GM19240 (cell line): Measurements from ENCODE around the gene DNAH2.
"Not testable (repeated sequence)": the region's sequence is repeated elsewhere in the genome, so short reads cannot be mapped to it uniquely, and the experiment has no call there.

Experiments
- DNase-seq: peaks from one replicate; pipeline ENCODE4 v3.0.0; 2011; ENCODE audit warnings: low spot score; ENCODE audit not compliant: insufficient read length

Gene DNAH2

DNA sequence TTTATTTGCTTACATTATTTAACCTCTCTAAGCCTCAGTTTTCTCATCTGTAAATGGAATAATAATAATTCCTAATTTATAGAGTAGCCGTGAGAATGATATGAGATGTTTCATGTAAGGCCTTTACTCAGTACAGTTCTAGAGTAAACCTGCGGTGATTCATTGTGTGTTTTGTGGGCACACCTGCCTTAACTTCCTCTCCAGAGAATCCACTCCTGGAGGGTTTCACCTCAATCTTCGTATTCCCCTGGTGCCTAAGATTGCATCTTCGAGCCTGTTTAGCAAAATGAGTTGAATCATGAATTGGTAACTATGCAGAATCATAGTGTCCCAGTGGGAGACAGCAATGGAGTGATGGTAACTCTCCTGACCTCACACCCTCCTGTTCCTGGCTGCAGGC is 52.3 kb downstream of the DNAH2 start:
- DNase-seq: no peak

DNA sequence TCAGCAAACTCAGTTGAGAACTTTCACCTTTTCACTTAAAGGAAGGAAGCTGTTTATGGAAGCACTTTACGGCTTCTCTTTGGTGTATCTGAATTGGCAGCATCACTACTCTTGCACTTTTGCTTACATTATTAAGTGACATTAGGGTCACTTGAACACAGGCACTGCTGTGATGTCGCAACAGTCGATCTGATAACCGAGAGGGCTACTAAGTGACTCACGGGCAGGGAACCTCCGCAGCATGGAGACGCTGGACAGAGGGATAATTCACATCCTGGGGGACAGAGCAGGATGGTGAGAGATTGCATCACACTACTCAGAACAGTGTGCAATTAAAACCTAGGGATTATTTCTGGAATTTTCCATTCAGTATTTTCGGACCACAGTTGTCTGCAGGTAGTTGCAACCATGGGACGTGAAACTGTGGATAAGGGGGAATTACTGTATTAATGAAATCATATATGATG is 56.5 kb downstream of the DNAH2 start:
- no peak for DNase-seq

DNA sequence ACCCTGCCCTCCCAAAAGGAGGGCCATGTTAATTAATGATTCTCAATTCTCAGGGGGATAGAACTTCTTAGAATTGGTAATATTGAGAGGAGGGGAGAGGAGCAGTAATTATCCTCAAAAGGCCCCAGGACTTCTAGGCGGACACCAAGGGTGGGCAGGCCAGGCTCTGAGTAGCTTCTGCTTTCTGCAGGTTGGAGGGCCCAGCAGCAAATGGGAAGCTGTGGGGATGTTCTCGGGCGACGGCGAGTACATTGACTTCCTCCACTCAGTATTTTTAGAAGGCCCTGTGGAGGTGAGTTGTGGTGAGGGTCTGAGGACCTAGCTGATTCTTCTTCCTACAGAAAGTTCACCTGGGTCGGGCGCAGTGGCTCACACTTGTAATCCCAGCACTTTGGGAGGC is 57.5 kb downstream of the DNAH2 start:
- DNase-seq: no peak

DNA sequence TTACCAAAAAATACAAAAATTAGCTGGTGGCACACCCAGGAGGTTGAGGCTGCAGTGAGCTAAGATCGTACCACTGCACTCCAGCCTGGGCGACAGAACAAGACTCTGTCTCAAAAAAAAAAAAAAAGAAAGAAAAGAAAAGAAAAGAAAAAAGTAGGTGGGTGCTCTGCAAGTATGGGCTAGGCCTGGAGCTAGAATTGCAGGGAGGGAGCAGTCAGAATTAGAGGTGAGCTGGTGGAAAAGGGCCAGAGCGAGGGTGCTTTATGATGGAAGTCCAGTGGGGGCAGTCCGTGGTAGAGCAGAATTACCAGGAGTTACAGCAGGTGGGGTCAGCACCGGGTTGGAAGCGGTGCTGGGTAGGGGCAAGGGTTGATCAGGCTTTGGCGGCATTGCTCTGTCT is 59.5 kb downstream of the DNAH2 start:
- DNase-seq: no peak

DNA sequence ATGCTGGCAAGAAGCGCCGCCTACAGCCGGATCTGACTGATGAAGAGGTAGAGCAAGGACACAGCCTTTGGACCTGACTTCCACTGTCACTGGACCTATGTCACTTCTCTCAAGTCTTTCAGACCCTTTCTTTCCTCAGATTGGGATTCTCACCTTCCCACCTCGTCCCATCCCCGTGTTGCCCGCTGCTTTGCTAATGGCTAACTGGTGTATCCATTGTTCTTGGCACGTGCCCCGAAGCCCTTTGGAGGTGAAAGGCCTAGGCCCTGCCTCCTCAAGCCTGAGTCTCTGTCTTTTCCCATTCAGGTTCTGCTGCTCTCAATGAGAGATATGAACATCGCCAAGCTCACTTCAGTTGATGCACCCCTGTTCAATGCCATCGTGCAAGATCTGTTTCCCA is 63.2 kb downstream of the DNAH2 start:
- no peak for DNase-seq

DNA sequence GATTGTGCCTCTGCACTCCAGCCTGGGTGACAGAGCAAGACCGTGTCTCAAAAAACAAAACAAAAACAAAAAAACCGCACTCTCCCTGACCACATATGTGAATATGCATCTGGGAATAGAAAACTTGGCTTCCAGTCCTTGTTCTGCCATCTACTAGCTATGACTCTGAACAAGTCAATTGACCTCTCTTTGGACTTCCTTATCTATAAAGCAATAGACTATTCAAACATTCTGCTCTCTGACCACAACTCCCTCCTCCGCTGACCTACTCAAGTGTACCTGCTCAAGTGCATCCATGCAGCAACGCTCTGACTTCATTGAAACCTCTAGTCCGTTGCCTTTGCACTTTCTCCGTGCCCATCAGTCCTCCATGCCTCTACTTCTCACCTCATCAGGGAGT is 63.9 kb downstream of the DNAH2 start:
- peak; percentile 23 for DNase-seq

DNA sequence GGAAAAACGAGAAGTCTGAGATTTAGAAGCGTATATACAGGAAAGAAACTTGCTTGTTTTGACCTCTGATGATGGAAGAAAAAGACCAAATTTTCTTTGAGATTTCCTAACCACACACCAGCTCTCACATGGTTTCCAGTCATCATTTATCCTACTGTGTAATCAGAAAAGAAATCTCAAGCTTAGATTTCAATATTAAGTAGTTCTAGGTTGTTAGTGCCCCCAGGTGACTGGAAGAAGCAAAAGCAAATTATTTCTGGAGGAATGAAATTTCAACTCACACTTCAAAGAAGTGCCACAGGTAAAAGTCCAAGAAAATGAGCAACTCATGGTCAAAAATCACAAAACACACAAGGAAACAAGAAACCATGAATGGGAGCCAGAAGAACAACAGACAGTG is 64.7 kb downstream of the DNAH2 start:
- no peak for DNase-seq

DNA sequence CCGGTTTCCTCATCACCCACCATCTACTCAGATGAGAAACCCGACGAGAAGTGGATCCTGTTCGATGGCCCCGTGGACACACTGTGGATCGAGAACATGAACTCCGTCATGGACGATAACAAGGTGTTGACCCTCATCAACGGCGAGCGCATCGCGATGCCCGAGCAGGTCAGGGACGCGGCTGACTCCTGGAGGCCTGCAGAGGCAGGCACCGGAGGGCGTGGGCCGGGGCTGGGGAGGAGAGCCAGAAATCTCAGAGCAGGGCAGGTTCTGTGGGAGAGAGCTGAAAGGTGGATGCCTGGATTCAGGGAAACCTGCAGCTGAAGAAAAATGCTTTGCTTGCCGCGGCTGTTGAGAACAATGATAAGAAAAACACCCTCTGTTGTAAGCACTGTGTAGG is 69.3 kb downstream of the DNAH2 start:
- DNase-seq: no peak

DNA sequence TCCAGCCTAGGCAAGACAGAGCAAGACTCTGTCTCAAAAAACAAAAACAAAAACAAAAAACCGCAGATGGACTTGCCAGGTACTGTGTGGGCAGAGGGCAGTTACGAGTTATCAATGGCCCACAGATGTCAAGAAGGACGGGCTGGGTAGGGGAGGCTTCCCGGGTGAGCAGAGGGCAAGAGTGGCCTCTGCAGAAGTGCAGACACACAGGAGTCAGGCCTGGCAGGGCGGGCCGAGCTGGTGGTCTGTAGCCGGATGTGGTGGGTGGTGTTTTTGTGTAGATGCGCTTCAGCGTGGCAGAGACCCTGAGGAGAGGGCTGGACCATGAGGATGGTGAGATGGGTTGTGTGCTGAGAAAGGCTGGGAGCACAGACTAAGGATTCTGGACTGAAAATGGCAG is 71.6 kb downstream of the DNAH2 start:
- no peak for DNase-seq

DNA sequence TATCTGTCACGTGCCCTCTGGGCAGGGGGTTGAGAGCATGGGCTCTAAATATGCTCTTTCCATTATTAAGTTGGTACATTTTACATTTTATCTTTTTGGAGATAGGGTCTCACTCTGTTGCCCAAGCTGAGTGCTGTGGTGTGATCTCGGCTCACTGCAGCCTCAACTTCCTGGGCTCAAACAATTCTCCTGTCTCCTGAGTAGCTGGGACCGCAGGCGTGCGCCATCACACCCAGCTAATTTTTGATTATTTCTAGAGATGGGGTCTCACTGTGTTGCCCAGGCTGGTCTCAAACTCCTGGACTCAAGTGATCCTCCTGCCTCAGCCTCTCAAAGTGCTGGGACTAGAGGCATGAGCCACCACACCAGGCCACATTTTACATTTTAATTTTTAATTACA is 72.6 kb downstream of the DNAH2 start:
- no peak for DNase-seq

DNA sequence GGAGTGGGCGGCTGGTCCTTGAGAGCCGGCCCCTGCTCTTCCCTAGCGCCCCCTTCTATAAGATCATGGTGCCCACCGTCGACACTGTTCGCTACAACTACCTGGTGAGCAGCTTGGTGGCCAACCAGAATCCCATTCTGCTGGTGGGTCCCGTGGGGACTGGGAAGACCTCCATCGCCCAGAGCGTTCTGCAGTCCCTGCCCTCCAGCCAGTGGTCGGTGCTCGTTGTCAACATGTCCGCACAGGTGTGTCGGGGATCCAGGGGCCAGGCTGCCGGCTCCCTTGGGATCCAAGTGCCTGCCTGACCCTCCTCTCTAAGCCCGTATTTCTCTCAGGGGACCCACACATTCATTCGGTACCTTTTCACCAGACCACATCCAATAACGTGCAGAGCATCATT is 75.1 kb downstream of the DNAH2 start:
- no peak for DNase-seq

DNA sequence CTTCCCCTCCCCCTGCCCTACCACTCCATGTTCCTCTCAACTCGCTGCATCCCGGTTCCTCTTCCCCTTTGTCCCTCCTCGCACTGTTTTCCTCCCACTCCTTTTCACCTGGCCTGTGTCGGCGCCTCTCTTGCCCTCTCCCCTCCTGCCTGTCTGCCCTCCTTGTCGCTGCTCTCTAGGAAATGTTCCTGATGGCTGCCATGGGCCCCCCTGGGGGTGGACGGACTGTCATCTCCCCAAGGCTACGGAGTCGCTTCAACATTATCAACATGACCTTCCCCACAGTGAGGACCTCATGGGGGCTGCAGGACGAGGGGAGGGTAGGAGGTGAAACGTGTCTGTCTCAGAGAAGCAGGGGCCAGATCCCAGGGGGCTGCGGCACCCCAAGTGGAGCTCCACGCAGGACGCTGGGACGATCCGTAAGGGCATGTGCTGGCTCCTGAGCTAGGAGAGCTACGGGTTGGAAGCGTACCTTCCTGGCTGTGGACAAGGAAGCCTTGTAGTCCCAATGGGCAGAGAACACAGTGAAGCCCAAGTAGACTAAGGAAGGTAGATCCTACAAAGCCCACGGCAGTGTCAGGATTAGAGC is 76.6 kb downstream of the DNAH2 start:
- no peak for DNase-seq

DNA sequence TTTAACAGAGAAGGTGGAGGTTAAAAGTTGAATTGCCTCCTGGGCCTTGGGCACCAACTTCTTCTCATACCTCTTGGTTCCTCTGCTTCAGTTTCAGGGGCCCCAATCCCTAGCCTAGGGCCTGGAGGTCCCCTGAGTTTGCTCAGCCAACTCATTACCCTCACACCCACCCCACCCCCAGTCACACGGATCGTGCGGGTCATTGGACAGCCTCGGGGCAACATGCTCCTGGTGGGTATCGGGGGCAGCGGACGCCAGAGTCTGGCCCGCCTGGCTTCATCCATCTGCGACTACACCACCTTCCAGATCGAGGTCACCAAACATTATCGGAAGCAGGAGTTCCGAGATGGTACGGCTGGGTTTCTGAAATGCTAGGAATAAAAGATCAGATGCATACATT is 80.4 kb downstream of the DNAH2 start:
- no peak for DNase-seq

DNA sequence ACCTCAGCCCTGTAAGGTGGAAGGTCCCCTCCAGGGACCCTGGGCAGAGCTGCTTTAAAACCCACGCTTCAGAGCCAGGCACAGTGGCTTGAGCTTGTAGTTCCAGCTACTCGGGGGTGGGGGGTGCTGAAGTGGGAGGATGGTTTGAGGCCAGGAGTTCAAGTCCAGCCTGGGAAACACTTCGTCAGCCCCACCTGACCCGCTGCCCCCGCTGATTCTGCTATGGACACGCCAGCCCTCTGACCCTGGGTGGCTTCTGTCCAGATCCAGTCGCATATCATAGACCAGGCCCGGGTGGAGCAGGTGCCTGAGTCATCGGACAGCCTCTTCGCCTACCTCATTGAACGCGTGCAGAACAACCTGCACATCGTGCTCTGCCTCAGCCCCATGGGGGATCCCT is 81.3 kb downstream of the DNAH2 start:
- DNase-seq: no peak

DNA sequence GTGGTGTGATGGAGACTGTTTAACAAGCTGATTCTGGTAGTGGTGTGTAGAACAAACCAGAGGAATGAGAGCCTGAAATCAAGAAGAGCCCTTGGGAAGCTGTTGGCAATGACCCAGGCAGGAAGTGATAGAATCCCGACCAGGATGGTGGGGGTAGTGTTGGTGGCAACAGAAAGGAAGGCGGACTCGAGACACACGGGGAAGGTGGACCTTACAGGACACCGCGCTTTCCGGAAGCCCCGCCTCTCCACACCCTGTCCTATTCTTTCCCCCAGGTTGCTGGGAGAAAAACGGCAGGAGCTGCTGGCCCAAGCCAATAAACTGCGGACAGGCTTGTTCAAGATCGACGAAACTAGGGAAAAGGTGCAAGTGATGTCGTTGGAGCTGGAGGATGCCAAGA is 86.4 kb downstream of the DNAH2 start:
- DNase-seq: no peak

DNA sequence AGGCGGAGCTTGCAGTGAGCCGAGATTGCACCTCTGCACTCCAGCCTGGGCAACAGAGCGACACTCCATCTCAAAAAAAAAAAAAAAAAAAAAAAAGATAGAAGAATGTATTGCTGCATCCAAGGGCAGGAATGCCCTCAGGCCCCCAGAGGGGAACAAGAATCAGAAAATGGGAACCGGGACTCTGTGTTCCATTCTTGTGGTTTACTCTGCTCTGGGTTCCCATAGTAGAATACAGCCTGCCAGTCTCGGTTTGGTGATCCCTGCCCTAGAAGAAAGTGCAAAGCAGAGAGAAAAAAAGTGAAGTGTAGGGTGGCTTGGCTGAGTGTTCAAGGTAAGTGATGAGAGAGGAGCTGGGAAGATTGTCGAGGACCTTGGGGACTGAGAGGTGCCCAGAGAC is 89.0 kb downstream of the DNAH2 start:
- no peak for DNase-seq

DNA sequence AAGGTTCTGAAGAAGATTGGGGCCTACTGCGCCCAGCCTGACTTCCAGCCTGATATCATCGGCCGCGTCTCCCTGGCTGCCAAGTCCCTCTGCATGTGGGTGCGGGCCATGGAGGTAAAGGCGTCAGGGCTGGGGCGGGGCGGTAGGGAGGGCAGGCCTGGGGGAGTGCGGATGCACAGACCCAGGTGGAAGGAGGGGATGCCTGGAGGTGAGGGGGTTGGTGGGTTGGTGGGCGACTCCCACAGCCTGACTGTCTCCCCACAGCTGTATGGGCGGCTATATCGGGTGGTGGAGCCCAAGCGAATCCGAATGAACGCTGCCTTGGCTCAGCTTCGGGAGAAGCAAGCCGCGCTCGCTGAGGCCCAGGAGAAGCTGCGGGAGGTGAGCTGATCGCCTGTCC is 89.7 kb downstream of the DNAH2 start:
- DNase-seq: no peak

DNA sequence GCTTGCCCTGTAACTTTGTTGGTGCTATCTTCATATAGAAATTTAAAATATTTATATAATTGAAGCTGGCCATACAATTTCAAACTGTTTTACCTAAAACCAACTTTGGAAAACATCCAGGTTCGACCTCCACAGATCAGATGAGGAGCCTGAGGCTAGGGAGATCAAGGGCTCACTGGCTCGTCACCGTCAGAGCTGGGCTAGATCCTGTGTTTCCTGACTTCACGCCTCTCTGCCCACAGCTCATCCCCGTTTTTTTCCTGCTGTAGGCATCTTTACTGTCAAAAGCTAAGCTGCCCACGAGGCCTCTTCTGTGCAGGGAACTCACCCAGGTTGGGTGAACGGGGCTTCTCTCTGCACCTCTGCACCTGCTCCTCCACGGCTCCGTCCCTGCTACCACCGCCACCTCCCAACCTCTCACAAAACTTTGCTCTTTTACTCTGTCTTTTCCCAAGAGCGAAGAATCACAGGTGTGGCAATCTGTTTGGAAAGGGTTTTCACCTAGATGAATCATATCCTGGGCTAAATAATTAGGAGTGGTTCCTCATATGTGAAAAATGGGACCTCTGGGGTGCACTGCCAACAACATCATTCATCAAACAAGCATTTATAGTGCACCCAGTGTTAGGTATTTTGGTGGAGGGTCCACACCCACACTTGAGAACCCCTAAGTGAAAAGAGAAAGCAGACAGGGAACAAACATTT is 91.7 kb downstream of the DNAH2 start:
- DNase-seq: no peak

DNA sequence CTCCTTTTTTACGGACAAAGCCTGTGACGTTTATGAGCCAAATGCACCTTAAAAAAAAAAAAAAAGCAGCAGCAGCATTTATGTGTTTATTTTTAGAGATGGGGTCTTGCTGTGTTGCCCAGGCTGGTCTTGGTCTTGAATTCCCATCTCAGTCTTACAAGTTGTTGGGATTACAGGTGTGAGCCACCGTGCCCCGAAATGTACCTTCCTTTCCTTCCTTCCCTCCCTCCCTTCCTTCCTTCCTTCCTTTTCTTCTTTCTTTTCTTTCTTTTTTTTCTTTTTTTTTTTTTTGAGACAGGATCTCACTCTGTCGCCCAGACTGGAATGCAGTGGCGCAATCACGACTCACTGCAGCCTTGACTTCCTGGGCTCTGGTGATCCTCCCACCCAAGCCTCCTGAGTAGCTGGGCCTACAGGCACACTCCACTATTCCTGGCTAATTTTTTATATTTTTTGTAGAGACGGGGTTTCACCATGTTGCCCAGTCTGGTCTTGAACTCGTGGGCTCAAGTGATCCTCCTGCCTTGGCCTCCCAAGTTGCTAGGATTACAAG is 92.3 kb downstream of the DNAH2 start:
- DNase-seq: not testable (repeated sequence)

DNA sequence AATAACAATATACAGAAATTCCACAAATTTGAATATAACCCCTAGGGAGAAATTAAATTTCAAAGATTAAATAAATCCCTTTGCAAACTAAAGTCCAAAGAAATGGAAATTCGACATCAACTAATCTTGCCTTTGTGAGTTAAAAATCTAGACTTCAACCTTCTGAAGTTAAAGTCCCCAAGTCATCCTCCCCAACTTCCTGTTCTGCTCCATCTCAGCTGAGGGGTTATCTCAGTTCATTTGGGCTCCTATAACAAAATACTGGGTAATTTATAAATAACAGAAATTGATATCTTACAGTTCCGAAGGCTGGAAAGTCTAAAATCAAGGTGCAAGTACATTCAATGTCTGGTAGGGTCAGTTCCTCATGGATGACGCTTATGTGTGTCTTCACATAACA is 93.7 kb downstream of the DNAH2 start:
- no peak for DNase-seq

DNA sequence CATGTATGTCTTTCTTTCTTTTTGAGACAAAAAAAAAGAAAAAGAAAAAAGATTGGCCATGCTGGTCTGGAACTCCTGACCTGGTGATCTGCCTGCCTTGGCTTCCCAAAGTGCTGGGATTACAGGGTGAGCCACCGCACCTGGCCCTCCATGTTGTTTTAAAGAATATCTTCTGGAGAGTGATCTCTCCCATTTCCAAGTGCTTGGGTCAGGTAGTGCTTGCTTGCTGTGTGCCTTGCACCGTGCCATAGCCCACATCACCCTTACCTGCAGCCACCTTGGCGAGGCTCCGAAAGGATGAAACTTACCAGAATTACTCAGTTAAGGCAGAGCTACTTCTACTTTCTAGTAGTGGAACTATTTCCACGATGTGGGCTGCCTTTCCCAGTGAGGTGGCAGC is 97.4 kb downstream of the DNAH2 start:
- no peak for DNase-seq

DNA sequence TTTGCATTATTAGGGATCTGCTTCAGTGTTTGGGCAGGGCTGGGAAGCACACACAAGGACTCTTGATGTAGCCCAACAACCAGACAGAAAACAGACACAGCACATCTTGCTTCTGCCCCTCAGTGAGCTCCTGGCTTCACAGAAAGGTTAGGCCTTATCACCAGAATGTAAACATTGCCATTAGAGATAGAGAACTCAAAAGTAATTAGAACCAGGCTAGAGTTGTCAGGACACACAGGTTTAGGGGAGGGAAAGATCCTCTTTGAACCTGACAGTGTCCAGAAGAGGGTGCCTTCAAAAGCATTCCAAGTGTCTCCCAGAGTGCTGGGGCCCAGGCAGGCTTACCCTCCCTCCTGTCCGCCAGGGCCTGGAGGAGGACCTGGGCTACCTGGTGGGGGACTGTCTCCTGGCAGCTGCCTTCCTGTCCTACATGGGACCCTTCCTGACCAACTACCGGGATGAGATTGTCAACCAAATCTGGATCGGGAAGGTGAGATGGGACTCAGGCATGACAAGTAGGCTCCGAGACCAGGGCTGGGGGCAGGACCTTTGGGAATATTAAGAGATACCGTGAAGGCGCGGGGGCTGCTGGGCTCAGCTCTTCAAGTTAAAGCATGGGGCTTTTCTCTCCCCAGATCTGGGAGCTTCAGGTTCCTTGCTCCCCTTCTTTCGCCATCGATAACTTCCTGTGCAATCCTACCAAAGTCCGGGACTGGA is 99.5 kb downstream of the DNAH2 start:
- no peak for DNase-seq

DNA sequence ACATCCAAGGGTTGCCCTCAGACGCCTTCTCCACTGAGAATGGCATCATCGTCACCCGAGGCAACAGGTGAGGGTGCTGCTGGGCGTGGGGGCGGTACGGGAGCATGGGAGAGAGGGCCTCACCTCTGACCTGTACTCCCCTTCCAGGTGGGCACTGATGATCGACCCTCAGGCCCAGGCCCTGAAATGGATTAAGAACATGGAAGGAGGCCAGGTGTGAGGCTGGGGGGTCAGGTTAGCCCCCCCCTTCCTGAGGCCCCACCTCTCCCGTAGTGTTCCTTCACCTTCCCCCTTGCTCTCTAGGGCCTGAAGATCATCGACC is 100.1 kb downstream of the DNAH2 start:
- no peak for DNase-seq
